Activated CD4-positive, alpha-beta T cell treated with anti-CD3 and anti-CD28 coated beads for 24 hours (primary cell): ENCODE data around the gene KCNJ9.

ENCODE experiments used
- DNase-seq, 2 donors: peaks; one replicate each; pipeline ENCODE4 v3.0.0-alpha.2; 2020; ENCODE audit warnings: low read depth in 2 of 2

KCNJ9 gene

GRCh38 chr1:160066829-160067745 is 14.3 kb upstream of the KCNJ9 start:
- DNase-seq, result no peak

GRCh38 chr1:160068225-160068624 is 13.1 kb upstream of the KCNJ9 start:
- no peak for DNase-seq

GRCh38 chr1:160069460-160070231 is 11.7 kb upstream of the KCNJ9 start, which contains the start of gene KCNJ10:
Gene KCNJ10, minus strand, starts transcription at chr1:160070160. Its CDS starts 27,628 bp downstream, at chr1:160042532.
- no peak for DNase-seq

GRCh38 chr1:160070243-160071163 is 10.8 kb upstream of the KCNJ9 start:
- DNase-seq, result peak; percentile 40 to 44

GRCh38 chr1:160071289-160071688 is 10.0 kb upstream of the KCNJ9 start:
- no peak for DNase-seq

GRCh38 chr1:160074865-160075264 is 6.5 kb upstream of the KCNJ9 start:
- DNase-seq, result no peak

GRCh38 chr1:160075836-160076235 is 5.5 kb upstream of the KCNJ9 start:
- no peak for DNase-seq

- DNase-seq, result no peak
These were observed 5.0 kb upstream of the KCNJ9 start for GRCh38 chr1:160076295-160076694.

- no peak for DNase-seq
These were observed 3.9 kb upstream of the KCNJ9 start for GRCh38 chr1:160077486-160077885.

- peak; percentile 38 to 46 for DNase-seq
These were observed 2.7 kb upstream of the KCNJ9 start for GRCh38 chr1:160078512-160079195.

- DNase-seq, result no peak
These were observed 1.9 kb upstream of the KCNJ9 start for GRCh38 chr1:160079448-160079847.

GRCh38 chr1:160080381-160081100 is 797 bp upstream of the KCNJ9 start:
- DNase-seq, result no peak

- no peak for DNase-seq
These were observed 1.1 kb downstream of the KCNJ9 start for GRCh38 chr1:160082487-160082886.

GRCh38 chr1:160082926-160083325 is 1.6 kb downstream of the KCNJ9 start:
- no peak for DNase-seq

GRCh38 chr1:160083968-160084770 is 2.8 kb downstream of the KCNJ9 start:
- DNase-seq, result peak; percentile 65 to 68

- no peak for DNase-seq
These were observed 3.5 kb downstream of the KCNJ9 start for GRCh38 chr1:160084771-160085321.

- DNase-seq, result peak; percentile 64 to 76
These were observed 4.5 kb downstream of the KCNJ9 start for GRCh38 chr1:160085686-160086455.

GRCh38 chr1:160086456-160086892 is 5.1 kb downstream of the KCNJ9 start:
- no peak for DNase-seq
